GM12878 (cell line): Measurements from ENCODE around the gene B3GALT4. TPM values are rescaled to one million over a fixed set of nuclear protein-coding genes. Genes with fewer than 3 reads are reported as not detected.

Experiments
- ATAC-seq: fragments of 200-7000 bp; cut with Tn5 transposase; 3 replicates; pipeline ENCODE4 v1.9.1; 2020; ENCODE audit warnings: mild to moderate bottlenecking, moderate library complexity
- BruUV-seq: library from RNA; stranded (reverse); fragments of 400-500 nt; replicated peaks from 2 replicates; lab custom pipeline; 2021; lab: Mats Ljungman, UMichigan
- CTCF ChIA-PET: fragments of 300-600 bp; sonication (Branson Sonifier 250); formaldehyde crosslinking; extraction: SDS; loops from one replicate; lab custom pipeline; 2021; ENCODE audit warnings: inconsistent platforms; lab: Yijun Ruan, JAX
- POLR2A ChIA-PET: fragments of 350-600 bp; formaldehyde crosslinking; extraction: SDS; loops from one replicate; lab custom pipeline; 2021; ENCODE audit warnings: inconsistent platforms; lab: Charles Lee
- RAD21 ChIA-PET: fragments of 300-600 bp; sonication (Branson Sonifier 250); formaldehyde crosslinking; loops from one replicate; lab custom pipeline; 2023; ENCODE audit warnings: antibody characterized with exemption; ENCODE audit not compliant: unreplicated experiment; lab: Charles Lee
- SMC1A ChIA-PET: fragments of 300-600 bp; sonication (Branson Sonifier 250); formaldehyde crosslinking; loops from one replicate; lab custom pipeline; 2023; ENCODE audit not compliant: unreplicated experiment, uncharacterized antibody; lab: Charles Lee
- DNase-seq: peaks from one replicate; pipeline ENCODE4 v3.0.0-alpha.2; 2011; ENCODE audit warnings: low read depth, low spot score
- FAIRE-seq: peaks from 3 replicates; lab custom pipeline; 2011; peaks lifted over from hg19 to GRCh38; lab: Jason Lieb, UNC
- H2AFZ ChIP-seq: 2 replicates; pipeline ENCODE4 v1.6.0; 2011; ENCODE audit warnings: low read depth, low read length, control low read depth; ENCODE audit not compliant: control insufficient read depth
- H3K27ac ChIP-seq: 2 replicates; pipeline ENCODE4 v1.5.1; 2011; ENCODE audit warnings: control low read depth; ENCODE audit not compliant: control insufficient read depth, insufficient read depth
- H3K27me3 ChIP-seq, 2 experiments: replicated peaks in 1 of 2; 2 replicates each; pipeline versions ENCODE4 v1.6.0 to v1.6.1; 2011; ENCODE audit warnings: low read length in 1 of 2; ENCODE audit not compliant: control insufficient read depth in 2 of 2, insufficient read depth in 2 of 2
- H3K36me3 ChIP-seq, 2 experiments: 2 replicates each; pipeline ENCODE4 v1.5.1; 2011; ENCODE audit warnings: low read length in 1 of 2; ENCODE audit not compliant: control insufficient read depth in 2 of 2, insufficient read depth in 2 of 2
- H3K4me1 ChIP-seq: 2 replicates; pipeline ENCODE4 v1.6.1; 2011; ENCODE audit warnings: mild to moderate bottlenecking, low read length, moderate library complexity, mixed read lengths; ENCODE audit not compliant: control insufficient read depth, insufficient read depth
- H3K4me2 ChIP-seq: 2 replicates; pipeline ENCODE4 v1.6.0; 2011; ENCODE audit warnings: control low read depth; ENCODE audit not compliant: control insufficient read depth, insufficient read depth
- H3K4me3 ChIP-seq: fragments of 200-600 bp; sonication (generic); 2 replicates; pipeline ENCODE4 v1.5.1; 2016
- H3K79me2 ChIP-seq: 2 replicates; pipeline ENCODE4 v1.6.0; 2011; ENCODE audit warnings: low read length; ENCODE audit not compliant: control insufficient read depth, insufficient read depth
- H3K9ac ChIP-seq: 2 replicates; pipeline ENCODE4 v1.8.0; 2011; ENCODE audit warnings: low read length, control low read depth, mixed read lengths; ENCODE audit not compliant: control insufficient read depth, insufficient read depth
- H3K9me3 ChIP-seq: replicated peaks from 3 replicates; pipeline ENCODE4 v1.5.1; 2011; ENCODE audit warnings: mild to moderate bottlenecking, low read length; ENCODE audit not compliant: control insufficient read depth, insufficient read depth
- H4K20me1 ChIP-seq: 2 replicates; pipeline ENCODE4 v1.6.0; 2011; ENCODE audit not compliant: control insufficient read depth, insufficient read depth
- ATF2 ChIP-seq: IDR thresholded peaks from 2 replicates; pipeline ENCODE4 v1.6.1; 2012; ENCODE audit warnings: low read length, inconsistent platforms
- BMI1 ChIP-seq: fragments of 450-650 bp; IDR thresholded peaks from 2 replicates; pipeline ENCODE4 v1.6.1; 2016; ENCODE audit warnings: mild to moderate bottlenecking, moderate library complexity, borderline replicate concordance
- ELK1 ChIP-seq: IDR thresholded peaks from 2 replicates; pipeline ENCODE4 v1.6.1; 2012; ENCODE audit warnings: low read depth, low read length, improper control_type of control experiment
- MTA2 ChIP-seq: fragments of 450-650 bp; IDR thresholded peaks from 2 replicates; pipeline ENCODE4 v1.6.1; 2016; ENCODE audit warnings: low read depth, mild to moderate bottlenecking, moderate library complexity
- NFYB ChIP-seq: IDR thresholded peaks from 2 replicates; pipeline ENCODE4 v1.6.1; 2011; ENCODE audit warnings: low read depth, mild to moderate bottlenecking, low read length, improper control_type of control experiment, moderate library complexity; ENCODE audit not compliant: insufficient read depth
- NR2C1 ChIP-seq: fragments of 450-650 bp; IDR thresholded peaks from 2 replicates; pipeline ENCODE4 v1.6.1; 2017; ENCODE audit warnings: antibody characterized with exemption, mild to moderate bottlenecking, moderate library complexity
- NR2C2 ChIP-seq: IDR thresholded peaks from 2 replicates; pipeline ENCODE4 v1.6.1; 2011; ENCODE audit warnings: borderline replicate concordance, low read depth; ENCODE audit not compliant: control insufficient read depth, insufficient read length
- PKNOX1 ChIP-seq: fragments of 450-650 bp; IDR thresholded peaks from 2 replicates; pipeline ENCODE4 v1.6.1; 2016; ENCODE audit warnings: mild to moderate bottlenecking
- RCOR1 ChIP-seq: conservative IDR thresholded peaks from 2 replicates; pipeline ENCODE4 v1.6.1; 2012; ENCODE audit warnings: low read depth, low read length, improper control_type of control experiment
- ZBTB33 ChIP-seq: fragments of 450-650 bp; IDR thresholded peaks from 2 replicates; pipeline ENCODE4 v1.6.1; 2017; ENCODE audit warnings: mild to moderate bottlenecking
- ZNF687 ChIP-seq: fragments of 450-650 bp; IDR thresholded peaks from 2 replicates; pipeline ENCODE4 v1.6.1; 2017; ENCODE audit warnings: mild to moderate bottlenecking, moderate library complexity
- WGBS: methylation state at CpG from one replicate; pipeline ENCODE4 v1.1.6; 2016; ENCODE audit warnings: low lambda C conversion rate; ENCODE audit not compliant: insufficient replicate concordance, insufficient coverage; ENCODE audit errors: missing lambda C conversion rate; 5-methylcytosine and 5-hydroxymethylcytosine counted together
- in situ Hi-C: fragments of 300-500 bp; cut with MboI; formaldehyde crosslinking; loops from 9 replicates; pipeline ENCODE4 v1.14.3; 2018; ENCODE audit warnings: mixed read lengths
- intact Hi-C: fragments of 100-400 bp; cut with micrococcal nuclease; formaldehyde crosslinking; loops from one replicate; pipeline ENCODE4 v1.14.2; 2022; ENCODE audit not compliant: unreplicated experiment
- polyA plus RNA-seq, 11 experiments: library from polyadenylated mRNA; depleted of rRNA in 4 of 11; unstranded in 6 of 11; stranded (reverse) in 5 of 11; fragments of >200 nt; fragmentation: Nextera tagmentation in 4 of 11; fragmentation: Illumina TruSeq in 1 of 11; extraction: Ambion mirVana in 4 of 11; extraction: Trizol in 1 of 11; gene quantifications; 1 replicate in 1 of 11; 2 replicates in 10 of 11; pipeline versions ENCODE4 v1.2.1 to v1.2.3, GENCODE V29; 2011 to 2016; ENCODE audit warnings: inconsistent platforms in 2 of 11, missing spikeins in 2 of 11, low read depth in 1 of 11
- total RNA-seq, 4 experiments: library from RNA; depleted of rRNA in 3 of 4; stranded (reverse); fragments of >200 nt in 3 of 4; fragmentation: Illumina TruSeq in 1 of 4; extraction: Trizol in 1 of 4; gene quantifications; 2 replicates each; pipeline versions ENCODE4 v1.2.1 to v1.2.3, GENCODE V29; 2013 to 2021

B3GALT4 gene
- total and polyA plus RNA-seq, 10 of the 15 experiments (the other 5 are each of a cell fraction or from before 2014, with no cell fraction given), result 0.27 to 8.2 (median 2.6) TPM

GRCh38 chr6:33295621-33296369, 18.9 kb downstream of the B3GALT4 start:
- Histone ChIP-seq H2AFZ (no peak overlapping the region), H3K9me3 (no peaks in the 10 kb centered on the region), H3K27me3 (no peaks in the 10 kb centered on the region), H3K9ac (no peak overlapping the region), H3K79me2 (peaks cover 5% of the 10 kb centered on the region), H3K36me3 (peaks cover 0 to 10% of the 10 kb centered on the region in 2 experiments; a peak in 3 of 4 replicates), H3K27ac (no peak overlapping the region), H3K4me3 (no peak overlapping the region), H3K4me2 (no peak overlapping the region), H4K20me1 (no peaks in the 10 kb centered on the region)
- no peak for ATAC-seq
- ChIA-PET RAD21 (no interaction called here), SMC1A (no interaction called here), CTCF (interaction anchor here (1.0 to 4.5 kb wide), 2 partner anchors 19 to 100 kb away, joined by 3 to 30 read pairs; partner anchors contain the start of gene B3GALT4), POLR2A (interaction anchor here (2.4 kb wide), 1 partner anchor 17 kb away, joined by 19 read pairs; the partner anchor contains the start of gene B3GALT4)
- in situ Hi-C loops, result no loop called here
- no peak for FAIRE-seq
- no peak for DNase-seq
- intact Hi-C loops, result no loop called here
- 92% methylated on average over 15 of the region's 15 CpGs for WGBS
- no TSS peak for BruUV-seq
- TF ChIP-seq ATF2, result no peak
- no peak for TF ChIP-seq BMI1
- no peak for TF ChIP-seq MTA2
- peak; percentile 71 for TF ChIP-seq NR2C1
- TF ChIP-seq ZNF687, result no peak
- TF ChIP-seq PKNOX1, result no peak
- TF ChIP-seq ZBTB33, result no peak
- TF ChIP-seq NR2C2, result peak; percentile 14
- TF ChIP-seq NFYB, result no peak
- TF ChIP-seq RCOR1, result no peak
- TF ChIP-seq ELK1, result no peak
- TF ChIP-seq, all 136 proteins: peak for 2
- H3K4me1 ChIP-seq, result peaks cover 11% of the 10 kb centered on the region
